Chondrocyte (in vitro differentiated cells): ENCODE data around the gene ARRDC5. TPM values are rescaled to one million over a fixed set of nuclear protein-coding genes. Genes with fewer than 3 reads are reported as not detected.

ENCODE experiments used
- DNase-seq: peaks from one replicate; pipeline ENCODE4 v3.0.0; 2021; ENCODE audit warnings: mixed read lengths, low spot score
- H3K27ac Mint-ChIP-seq: one replicate; pipeline ENCODE4 v1.8.0; 2021; ENCODE audit warnings: mild to moderate bottlenecking, moderate library complexity, mixed read lengths; ENCODE audit not compliant: unreplicated experiment
- H3K27me3 Mint-ChIP-seq: 2 replicates; pipeline ENCODE4 v1.8.0; 2021; ENCODE audit warnings: low read depth, mixed read lengths
- H3K36me3 Mint-ChIP-seq: 2 replicates; pipeline ENCODE4 v1.8.0; 2021; ENCODE audit warnings: low read depth, mixed read lengths
- H3K4me1 Mint-ChIP-seq: 2 replicates; pipeline ENCODE4 v1.8.0; 2021; ENCODE audit warnings: low read depth, mild to moderate bottlenecking, mixed read lengths
- H3K4me3 Mint-ChIP-seq: one replicate; pipeline ENCODE4 v1.8.0; 2021; ENCODE audit warnings: mild to moderate bottlenecking, moderate library complexity, mixed read lengths; ENCODE audit not compliant: unreplicated experiment
- H3K9me3 Mint-ChIP-seq: 2 replicates; pipeline ENCODE4 v1.8.0; 2021; ENCODE audit warnings: low read depth, mixed read lengths
- microRNA-seq: library from miRNA; unstranded; fragments of <30 nt; microRNA quantifications from one replicate; pipeline ENCODE4 v1.2.0, GENCODE V29; 2020; ENCODE audit warnings: borderline number of aligned reads
- total RNA-seq: library from RNA; stranded (reverse); gene quantifications from 3 replicates; pipeline ENCODE4 v1.2.1, GENCODE V29; 2021
- TF ChIP-seq, protein P1 (sequence below): fragments of 200-600 bp; sonication (generic); IDR thresholded peaks from 2 replicates; pipeline ENCODE4 v1.5.0; 2021; ENCODE audit warnings: antibody characterized with exemption, mild to moderate bottlenecking, moderate library complexity

Gene ARRDC5
- total RNA-seq, 1 donor from 2014 or later: not detected

DNA sequence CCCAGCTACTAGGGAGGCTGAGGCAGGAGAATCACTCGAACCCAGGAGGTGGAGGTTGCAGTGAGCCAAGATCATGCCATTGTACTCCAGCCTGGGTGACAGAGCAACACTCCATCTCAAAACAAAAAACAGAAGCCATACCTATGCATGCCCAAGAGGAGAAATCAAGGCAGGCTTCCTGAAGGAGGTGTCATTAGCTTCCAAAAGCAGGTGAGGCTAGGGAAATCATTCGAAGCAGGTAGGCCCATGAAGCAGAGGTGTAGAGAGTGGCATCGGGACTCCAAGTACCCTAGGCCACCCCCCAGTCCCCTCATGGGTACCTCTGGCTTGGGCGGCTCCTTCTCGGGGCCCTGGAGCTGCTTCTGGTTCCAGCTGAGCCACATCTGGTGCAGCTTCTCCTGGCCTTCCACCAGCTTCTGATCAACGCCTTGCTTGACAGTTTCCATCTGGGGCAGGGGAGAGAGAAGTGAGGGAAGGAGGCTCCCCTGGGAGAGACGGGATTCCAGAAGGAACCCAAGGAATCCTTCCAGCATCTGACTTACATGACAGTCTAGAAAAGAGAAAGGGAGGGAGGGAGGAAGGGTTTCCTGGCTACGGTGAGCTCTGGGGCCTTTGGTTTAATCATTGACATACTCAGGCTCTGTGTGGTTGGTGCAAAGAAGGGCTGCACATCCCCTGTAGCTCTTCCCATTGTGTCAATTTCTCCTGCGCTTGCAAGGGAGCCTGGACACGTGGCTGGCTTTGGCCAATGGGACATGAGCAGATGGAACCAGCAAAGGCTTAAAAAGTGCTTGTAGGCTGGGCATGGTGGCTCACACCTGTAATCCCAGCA, 58.1 kb downstream of the ARRDC5 start:
- DNase-seq: no peak
- TF ChIP-seq, protein P1, sequence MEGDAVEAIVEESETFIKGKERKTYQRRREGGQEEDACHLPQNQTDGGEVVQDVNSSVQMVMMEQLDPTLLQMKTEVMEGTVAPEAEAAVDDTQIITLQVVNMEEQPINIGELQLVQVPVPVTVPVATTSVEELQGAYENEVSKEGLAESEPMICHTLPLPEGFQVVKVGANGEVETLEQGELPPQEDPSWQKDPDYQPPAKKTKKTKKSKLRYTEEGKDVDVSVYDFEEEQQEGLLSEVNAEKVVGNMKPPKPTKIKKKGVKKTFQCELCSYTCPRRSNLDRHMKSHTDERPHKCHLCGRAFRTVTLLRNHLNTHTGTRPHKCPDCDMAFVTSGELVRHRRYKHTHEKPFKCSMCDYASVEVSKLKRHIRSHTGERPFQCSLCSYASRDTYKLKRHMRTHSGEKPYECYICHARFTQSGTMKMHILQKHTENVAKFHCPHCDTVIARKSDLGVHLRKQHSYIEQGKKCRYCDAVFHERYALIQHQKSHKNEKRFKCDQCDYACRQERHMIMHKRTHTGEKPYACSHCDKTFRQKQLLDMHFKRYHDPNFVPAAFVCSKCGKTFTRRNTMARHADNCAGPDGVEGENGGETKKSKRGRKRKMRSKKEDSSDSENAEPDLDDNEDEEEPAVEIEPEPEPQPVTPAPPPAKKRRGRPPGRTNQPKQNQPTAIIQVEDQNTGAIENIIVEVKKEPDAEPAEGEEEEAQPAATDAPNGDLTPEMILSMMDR: no peak
- peaks cover 32% of the 10 kb centered on the region for H3K36me3 Mint-ChIP-seq
- H3K9me3 Mint-ChIP-seq: no peaks in the 10 kb centered on the region
- peak overlapping the region; percentile 59 for H3K27ac Mint-ChIP-seq
- H3K27me3 Mint-ChIP-seq: no peaks in the 10 kb centered on the region
- peaks cover 21% of the 10 kb centered on the region for H3K4me1 Mint-ChIP-seq
- no peak overlapping the region for H3K4me3 Mint-ChIP-seq

GRCh38 chr19:4843647-4843965, 59.1 kb downstream of the ARRDC5 start:
- H3K9me3 Mint-ChIP-seq: no peaks in the 10 kb centered on the region
- no peak for DNase-seq
- no peaks in the 10 kb centered on the region for H3K27me3 Mint-ChIP-seq
- H3K4me1 Mint-ChIP-seq: peaks cover 21% of the 10 kb centered on the region
- no peak overlapping the region for H3K27ac Mint-ChIP-seq
- H3K36me3 Mint-ChIP-seq: peaks cover 36% of the 10 kb centered on the region
- H3K4me3 Mint-ChIP-seq: no peak overlapping the region
- TF ChIP-seq, protein P1: no peak

Small RNA genes lying within 50 kb of the gene (microRNA-seq; reads per million reads assigned to microRNA genes)
- not detected for gene MIR4747

Other genes with a start within 250 kb of the ARRDC5 start
- gene MYDGF, start 232.6 kb downstream of the ARRDC5 start, total RNA-seq: 124 to 130 TPM (median 124 TPM) in 3 replicates
- gene DPP9, start 179.1 kb downstream of the ARRDC5 start, total RNA-seq: 31.5 to 41.5 TPM (median 38.7 TPM) in 3 replicates
- gene FEM1A, start 111.2 kb downstream of the ARRDC5 start, total RNA-seq: 11.1 to 12.3 TPM (median 11.4 TPM) in 3 replicates
- gene TICAM1, start 71.2 kb downstream of the ARRDC5 start, total RNA-seq: 6.8 to 13.2 TPM (median 12.3 TPM) in 3 replicates
- 91.8 to 93.2 TPM (median 93.0 TPM) in 3 replicates for gene PLIN3, start 35.2 kb downstream of the ARRDC5 start, total RNA-seq
- gene UHRF1, start 6.6 kb upstream of the ARRDC5 start, total RNA-seq: 15.7 to 42.5 TPM (median 17.4 TPM) in 3 replicates
- gene KDM4B, start 66.2 kb upstream of the ARRDC5 start, total RNA-seq: 50.7 to 53.2 TPM (median 52.2 TPM) in 3 replicates